ENCODE results near the gene DCLRE1A. TPM values are rescaled to one million over a fixed set of nuclear protein-coding genes. Genes with fewer than 3 reads are reported as not detected.

The DCLRE1A gene
- total RNA-seq, 2 experiments from 2014 or later: 17.8 to 18.2 TPM

DNA sequence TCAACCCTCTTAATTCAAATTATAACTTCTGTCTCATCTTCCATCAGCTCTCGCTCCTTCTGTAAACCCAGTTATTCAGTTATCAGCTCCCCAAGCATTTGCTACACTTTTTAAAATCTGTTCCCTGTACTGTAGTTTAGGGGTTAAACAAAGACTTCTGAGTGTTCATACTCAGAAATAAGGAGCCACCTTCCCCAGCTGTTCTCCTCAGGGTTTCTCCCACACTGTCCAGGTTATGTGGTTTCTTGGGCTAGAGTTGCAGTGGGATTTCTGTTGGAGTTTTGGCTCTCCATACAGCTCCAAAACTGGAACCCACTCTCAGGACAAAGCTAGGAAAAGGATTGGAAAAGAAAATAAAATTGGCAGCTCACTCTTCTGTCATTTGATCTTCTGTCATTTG, 21.3 kb upstream of the DCLRE1A start:
- H3K27ac Mint-ChIP-seq: no peak overlapping the region
- peaks cover 5% of the 10 kb centered on the region for H3K9me3 Mint-ChIP-seq
- H3K27me3 Mint-ChIP-seq: no peaks in the 10 kb centered on the region
- H3K36me3 Mint-ChIP-seq (ENCODE audit: low read depth): peaks cover 49% of the 10 kb centered on the region
- ChIA-PET CTCF (no interaction called here), POLR2A (no interaction called here)
- DNase-seq: no peak
- peaks cover 2% of the 10 kb centered on the region for H3K4me1 Mint-ChIP-seq
- H3K4me3 Mint-ChIP-seq: no peak overlapping the region

DNA sequence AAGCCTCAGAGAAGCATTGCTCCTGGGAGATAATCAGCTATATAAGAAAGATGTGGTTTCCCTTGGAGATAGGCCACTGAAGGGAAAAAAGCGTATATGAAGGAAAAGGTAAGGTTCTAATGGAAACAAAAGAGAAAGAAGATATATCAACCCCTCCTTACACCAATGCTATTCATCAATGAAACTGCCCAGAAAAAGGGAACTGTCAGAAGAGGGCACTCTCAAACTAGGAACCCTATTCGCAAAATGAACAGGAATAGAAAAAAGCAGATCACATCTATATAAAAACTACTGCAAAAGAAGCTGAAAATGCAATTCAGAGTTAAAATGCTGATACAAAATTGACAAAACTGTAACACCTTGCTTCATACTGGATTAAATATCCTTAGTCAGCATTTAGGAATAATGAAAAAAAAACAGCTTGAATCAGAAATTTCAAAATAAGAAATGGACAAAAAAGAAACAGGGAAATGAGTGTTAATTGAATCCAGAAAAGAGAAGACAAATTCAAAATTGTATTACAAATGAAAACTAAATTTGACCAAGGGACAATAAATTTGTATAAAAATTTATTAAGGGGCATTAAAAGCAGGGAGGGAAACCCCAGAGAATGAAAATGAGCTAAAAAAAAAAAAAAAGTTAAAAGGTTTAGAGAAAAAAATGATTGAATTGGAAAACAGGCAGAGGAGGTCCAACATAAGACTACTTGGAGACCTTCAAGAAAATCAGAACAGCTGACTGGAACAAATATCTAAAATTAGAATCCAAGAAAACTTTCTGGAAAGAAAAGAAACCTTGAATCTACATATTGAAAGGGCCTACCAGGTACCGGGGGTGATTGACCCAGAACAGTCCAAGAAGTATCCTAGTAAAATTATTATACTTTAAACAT, 18.5 kb upstream of the DCLRE1A start:
- H3K36me3 Mint-ChIP-seq (ENCODE audit: low read depth): peaks cover 49% of the 10 kb centered on the region
- H3K4me3 Mint-ChIP-seq: no peak overlapping the region
- ChIA-PET POLR2A (interaction anchor here (0.7 to 1.1 kb wide), 2 partner anchors 10 to 13 kb away, joined by 3 read pairs; no protein-coding TSS in a partner anchor), CTCF (interaction anchor here (0.7 to 2.2 kb wide), 3 partner anchors 11 to 208 kb away, joined by 3 to 7 read pairs (median 5); no protein-coding TSS in a partner anchor)
- DNase-seq: no peak
- no peaks in the 10 kb centered on the region for H3K27me3 Mint-ChIP-seq
- H3K4me1 Mint-ChIP-seq: peaks cover 4% of the 10 kb centered on the region
- H3K9me3 Mint-ChIP-seq: peaks cover 5% of the 10 kb centered on the region
- no peak overlapping the region for H3K27ac Mint-ChIP-seq

DNA sequence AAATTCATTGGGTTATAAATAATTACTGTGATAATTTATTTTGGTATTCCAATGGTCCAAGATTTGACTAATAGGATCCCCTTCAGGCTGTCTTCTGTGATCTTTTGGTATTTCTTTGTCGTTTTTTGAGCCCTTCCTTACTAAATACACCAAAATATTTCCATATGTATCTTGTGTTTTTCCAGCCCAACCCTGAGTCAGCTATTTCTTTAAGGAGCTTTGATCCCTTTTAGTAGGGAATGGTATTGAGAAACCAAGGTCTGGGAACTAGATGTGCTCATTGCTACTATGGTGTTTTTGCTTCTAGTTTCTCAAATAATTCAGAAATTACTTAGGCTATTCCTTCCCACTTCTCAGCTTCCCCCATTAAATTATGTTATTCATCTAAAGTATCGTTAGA, 15.9 kb upstream of the DCLRE1A start:
- H3K4me3 Mint-ChIP-seq: no peak overlapping the region
- H3K27me3 Mint-ChIP-seq: no peaks in the 10 kb centered on the region
- no peak overlapping the region for H3K27ac Mint-ChIP-seq
- peaks cover 9% of the 10 kb centered on the region for H3K4me1 Mint-ChIP-seq
- no peak for DNase-seq
- ChIA-PET POLR2A (no interaction called here), CTCF (interaction anchor here (0.6 kb wide), 1 partner anchor 362 kb away, joined by 5 read pairs; no protein-coding TSS in a partner anchor)
- H3K9me3 Mint-ChIP-seq: peaks cover 5% of the 10 kb centered on the region
- H3K36me3 Mint-ChIP-seq (ENCODE audit: low read depth): peaks cover 46% of the 10 kb centered on the region

DNA sequence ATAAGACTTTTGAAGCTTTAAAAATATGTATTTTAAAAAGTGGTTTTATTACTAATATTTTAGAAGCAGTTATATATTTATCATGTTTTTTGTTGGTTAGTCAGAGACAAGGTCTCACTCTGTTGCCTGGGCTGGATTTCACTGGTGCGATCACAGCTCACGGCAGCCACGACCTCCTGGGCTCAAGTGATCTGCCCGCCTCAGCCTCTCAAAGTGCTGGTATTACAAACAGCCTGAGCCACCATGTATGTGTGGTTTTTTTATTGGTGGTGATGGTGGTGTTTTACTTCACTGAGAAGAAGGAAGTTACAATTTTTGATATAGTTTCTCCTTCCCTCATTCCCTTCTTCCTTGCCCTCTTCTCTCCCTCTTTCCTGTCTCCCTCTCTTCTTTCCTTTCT, 14.0 kb upstream of the DCLRE1A start:
- Mint-ChIP-seq H3K4me3 (no peak overlapping the region), H3K36me3 (ENCODE audit: low read depth) (peaks cover 54% of the 10 kb centered on the region)
- CTCF ChIA-PET: no interaction called here

DNA sequence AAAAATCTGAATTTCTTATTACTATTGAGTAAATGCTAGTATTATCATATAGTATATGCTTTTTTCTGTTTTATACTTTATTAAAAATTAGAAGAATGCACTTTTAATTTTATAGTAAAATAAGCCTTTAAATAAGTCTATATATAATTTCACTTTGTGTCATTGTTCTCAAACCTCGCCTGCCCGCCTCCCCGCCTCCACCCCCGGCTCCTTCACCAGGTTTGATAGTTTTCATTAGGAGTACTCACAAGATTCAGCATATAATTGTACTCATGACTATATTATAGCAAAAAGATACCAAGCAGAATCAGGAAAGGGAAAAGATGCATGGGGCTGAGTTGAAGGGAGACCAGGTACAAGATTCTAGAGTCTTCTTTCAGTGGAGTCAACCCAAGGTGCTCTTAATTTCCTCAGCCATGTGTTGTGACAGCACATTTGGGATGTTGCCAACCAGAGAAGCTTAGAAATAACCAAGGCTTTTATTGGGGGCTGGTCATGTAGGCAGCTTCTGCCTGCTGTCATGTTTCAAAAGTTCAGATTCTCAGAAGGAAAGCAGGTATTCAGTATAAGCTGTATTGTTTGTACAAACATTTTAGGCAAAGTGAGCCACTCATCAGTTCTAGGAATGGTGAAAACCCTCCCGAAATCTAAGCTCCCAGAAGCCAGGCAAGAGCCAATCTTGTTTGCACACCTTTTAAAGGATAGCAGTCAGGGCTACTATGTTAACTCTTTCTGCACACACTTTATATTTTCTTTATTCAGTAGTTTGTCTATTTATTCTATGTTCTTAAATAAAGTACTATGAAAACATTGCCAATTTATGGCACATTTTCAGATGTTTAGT, 12.9 kb upstream of the DCLRE1A start:
- no peak overlapping the region for H3K27ac Mint-ChIP-seq
- CTCF ChIA-PET: no interaction called here
- peaks cover 4% of the 10 kb centered on the region for H3K9me3 Mint-ChIP-seq
- no peaks in the 10 kb centered on the region for H3K27me3 Mint-ChIP-seq
- H3K4me3 Mint-ChIP-seq: no peak overlapping the region
- DNase-seq: no peak
- POLR2A ChIA-PET: no interaction called here
- peaks cover 50% of the 10 kb centered on the region for H3K36me3 Mint-ChIP-seq (ENCODE audit: low read depth)
- peaks cover 9% of the 10 kb centered on the region for H3K4me1 Mint-ChIP-seq

More for the DNA sequence above, 14.0 kb upstream of the DCLRE1A start:
- H3K27ac Mint-ChIP-seq: no peak overlapping the region
- no peaks in the 10 kb centered on the region for H3K27me3 Mint-ChIP-seq
- DNase-seq: no peak
- peaks cover 9% of the 10 kb centered on the region for H3K9me3 Mint-ChIP-seq
- peaks cover 9% of the 10 kb centered on the region for H3K4me1 Mint-ChIP-seq
- POLR2A ChIA-PET: no interaction called here

DNA sequence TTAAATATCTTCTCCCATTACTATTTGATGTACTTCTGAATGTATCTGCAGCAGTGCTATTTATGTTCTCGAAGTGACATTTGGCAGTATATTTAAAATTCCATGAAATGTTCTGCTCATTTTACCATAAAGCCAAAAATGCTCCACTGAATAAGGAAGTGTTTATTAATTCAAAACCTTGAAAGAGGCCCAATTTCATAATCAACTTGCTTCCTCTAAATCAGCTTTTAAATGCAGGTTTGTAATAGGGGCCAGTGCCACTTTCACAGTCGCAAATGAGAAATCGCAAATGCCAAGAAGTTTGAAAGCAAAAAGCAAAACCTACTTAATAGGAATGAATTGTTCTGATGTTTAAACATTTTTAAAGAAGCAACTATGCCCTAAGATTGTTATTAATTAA, 12.0 kb upstream of the DCLRE1A start:
- CTCF ChIA-PET: no interaction called here
- Mint-ChIP-seq H3K27me3 (no peaks in the 10 kb centered on the region), H3K27ac (no peak overlapping the region), H3K4me3 (no peak overlapping the region), H3K9me3 (peaks cover 4% of the 10 kb centered on the region), H3K4me1 (peaks cover 9% of the 10 kb centered on the region), H3K36me3 (ENCODE audit: low read depth) (peaks cover 55% of the 10 kb centered on the region)
- POLR2A ChIA-PET: no interaction called here
- no peak for DNase-seq

DNA sequence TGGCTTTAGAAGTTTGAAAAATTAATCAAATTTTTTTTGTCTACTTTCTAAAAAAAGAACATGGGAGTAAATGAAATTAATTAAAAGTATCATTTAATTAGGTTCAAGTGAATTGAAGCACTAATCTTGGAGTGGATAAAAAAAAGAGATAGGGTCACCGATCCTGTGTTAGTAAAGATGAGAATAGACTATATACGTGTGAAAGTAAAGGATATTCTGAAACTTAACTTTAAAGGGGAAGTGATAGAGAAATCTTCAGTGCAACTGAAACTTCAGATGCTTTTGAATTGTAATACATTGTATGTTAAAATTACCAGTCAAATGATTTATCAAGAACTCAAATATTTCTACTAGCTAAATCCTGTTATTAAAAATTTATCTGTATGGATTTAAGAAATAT, 5.4 kb upstream of the DCLRE1A start:
- ChIA-PET POLR2A (interaction anchor here (0.6 kb wide), 1 partner anchor 13 kb away, joined by 3 read pairs; no protein-coding TSS in a partner anchor), CTCF (no interaction called here)
- H3K27me3 Mint-ChIP-seq: no peaks in the 10 kb centered on the region
- no peak overlapping the region for H3K27ac Mint-ChIP-seq
- H3K36me3 Mint-ChIP-seq (ENCODE audit: low read depth): peaks cover 54% of the 10 kb centered on the region
- H3K4me3 Mint-ChIP-seq: no peak overlapping the region
- DNase-seq: no peak
- peaks cover 4% of the 10 kb centered on the region for H3K9me3 Mint-ChIP-seq
- peaks cover 30% of the 10 kb centered on the region for H3K4me1 Mint-ChIP-seq

DNA sequence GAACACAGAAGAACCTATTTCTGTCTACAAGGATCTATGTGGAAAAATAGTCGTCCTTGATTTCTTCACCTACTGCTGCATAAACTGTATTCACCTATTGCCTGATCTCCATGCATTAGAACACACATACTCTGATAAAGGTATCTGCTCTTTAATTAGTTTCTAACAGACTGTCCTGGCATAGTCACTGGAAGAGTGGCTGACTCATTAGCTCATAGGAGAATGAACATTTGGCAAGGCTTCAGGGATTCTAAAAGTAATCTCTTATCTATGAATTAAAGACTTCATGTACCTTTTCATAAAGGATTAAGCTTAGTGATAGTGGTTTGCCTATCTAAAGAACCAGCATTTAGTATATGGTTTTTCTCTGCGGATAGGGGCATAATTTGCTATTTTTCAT, 4.7 kb upstream of the DCLRE1A start:
- H3K9me3 Mint-ChIP-seq: no peaks in the 10 kb centered on the region
- H3K36me3 Mint-ChIP-seq (ENCODE audit: low read depth): peaks cover 49% of the 10 kb centered on the region
- ChIA-PET CTCF (interaction anchor here (1.0 to 1.1 kb wide), 2 partner anchors 92 to 220 kb away, joined by 3 to 4 read pairs; no protein-coding TSS in a partner anchor), POLR2A (no interaction called here)
- H3K27me3 Mint-ChIP-seq: no peaks in the 10 kb centered on the region
- peaks cover 33% of the 10 kb centered on the region for H3K4me1 Mint-ChIP-seq
- no peak overlapping the region for H3K27ac Mint-ChIP-seq
- no peak overlapping the region for H3K4me3 Mint-ChIP-seq
- no peak for DNase-seq

DNA sequence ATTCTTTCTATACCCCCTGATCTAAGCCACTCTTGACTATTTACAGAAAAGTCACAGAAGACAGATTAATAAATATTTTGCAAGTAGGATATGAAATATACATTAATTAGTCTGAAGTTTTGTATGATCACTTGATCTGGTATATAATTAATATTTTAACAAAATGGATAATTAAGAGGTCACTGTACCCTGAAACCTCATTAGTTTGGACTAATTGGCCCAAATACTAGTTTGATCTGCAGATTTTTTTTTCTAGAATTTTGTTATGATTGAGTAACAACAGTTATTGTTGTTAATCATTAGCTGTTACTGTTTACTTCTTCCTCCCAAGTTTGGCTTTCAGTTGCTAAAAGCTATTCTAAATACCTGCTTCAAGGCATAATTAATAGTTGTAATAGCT, 3.3 kb upstream of the DCLRE1A start:
- H3K4me1 Mint-ChIP-seq: peaks cover 46% of the 10 kb centered on the region
- H3K27ac Mint-ChIP-seq: no peak overlapping the region
- DNase-seq: no peak
- H3K27me3 Mint-ChIP-seq: no peaks in the 10 kb centered on the region
- H3K9me3 Mint-ChIP-seq: no peaks in the 10 kb centered on the region
- peaks cover 40% of the 10 kb centered on the region for H3K36me3 Mint-ChIP-seq (ENCODE audit: low read depth)
- CTCF ChIA-PET: interaction anchor here (1.2 kb wide), 1 partner anchor 244 kb away, joined by 3 read pairs; no protein-coding TSS in a partner anchor
- H3K4me3 Mint-ChIP-seq: no peak overlapping the region
- POLR2A ChIA-PET: interaction anchor here (0.8 kb wide), 1 partner anchor 178 kb away, joined by 5 read pairs; the partner anchor contains the start of gene CASP7

DNA sequence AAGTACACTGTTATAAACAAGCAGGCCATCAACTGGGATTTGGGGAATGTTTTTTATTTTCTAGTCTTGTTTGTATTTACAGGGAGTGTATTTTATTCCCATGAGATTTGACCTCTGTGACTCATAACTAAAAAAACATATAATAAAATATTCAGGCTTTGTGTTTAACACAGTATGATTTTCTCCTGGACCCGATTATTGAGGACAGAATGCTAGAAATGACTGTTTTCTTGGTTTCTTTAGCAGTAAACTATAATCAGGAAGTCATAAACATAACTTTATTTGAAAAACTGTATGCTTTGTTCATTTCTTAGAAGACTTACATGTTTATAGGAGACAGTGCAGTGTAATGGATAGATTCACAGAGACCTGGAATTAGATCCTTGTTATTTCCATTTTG, 2.7 kb upstream of the DCLRE1A start:
- Mint-ChIP-seq H3K4me1 (peaks cover 50% of the 10 kb centered on the region), H3K27me3 (no peaks in the 10 kb centered on the region), H3K27ac (no peak overlapping the region), H3K9me3 (no peaks in the 10 kb centered on the region), H3K4me3 (peak overlapping the region; percentile 90), H3K36me3 (ENCODE audit: low read depth) (peaks cover 38% of the 10 kb centered on the region)
- ChIA-PET POLR2A (no interaction called here), CTCF (interaction anchor here (1.2 kb wide), 1 partner anchor 244 kb away, joined by 3 read pairs; no protein-coding TSS in a partner anchor)
- no peak for DNase-seq

DNA sequence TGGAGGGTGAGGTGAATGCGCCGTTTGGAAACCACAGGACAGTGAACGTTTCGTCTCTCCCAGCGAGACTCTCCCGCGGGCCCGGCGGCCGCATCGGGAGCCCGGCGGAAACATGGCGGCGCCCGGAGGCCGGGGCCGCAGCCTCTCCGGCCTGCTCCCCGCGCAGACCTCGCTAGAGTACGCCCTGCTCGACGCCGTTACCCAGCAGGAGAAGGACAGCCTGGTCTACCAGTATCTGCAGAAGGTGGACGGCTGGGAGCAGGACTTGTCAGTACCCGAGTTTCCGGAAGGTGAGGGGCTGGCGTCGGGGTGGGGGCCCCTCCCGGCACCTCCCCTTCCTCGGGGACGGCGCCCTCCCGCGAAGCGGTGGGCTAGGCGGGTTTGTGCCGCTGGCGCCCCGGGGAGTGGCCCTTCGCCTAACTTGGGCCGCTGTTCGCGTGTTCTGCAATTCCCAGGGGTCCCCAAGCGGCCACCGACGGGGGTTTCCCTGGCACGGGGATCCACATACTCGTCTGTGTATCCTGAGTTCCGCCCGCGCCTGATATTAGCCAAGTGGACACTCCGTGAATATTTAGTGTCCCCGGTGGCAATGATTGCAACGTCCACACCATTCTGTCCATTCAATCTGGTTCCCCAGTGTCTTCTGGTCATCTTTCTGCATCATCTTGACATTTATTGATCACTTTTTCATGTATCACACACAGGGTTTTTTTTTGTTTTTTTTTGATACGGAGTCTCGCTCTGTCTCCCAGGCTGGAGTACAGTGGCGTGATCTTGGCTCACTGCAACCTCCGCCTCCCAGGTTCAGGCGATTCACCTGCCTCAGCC, 1.1 kb upstream of the DCLRE1A start:
- Mint-ChIP-seq H3K36me3 (ENCODE audit: low read depth) (peaks cover 27% of the 10 kb centered on the region), H3K4me1 (peaks cover 56% of the 10 kb centered on the region), H3K9me3 (no peaks in the 10 kb centered on the region), H3K4me3 (peak overlapping the region; percentile 90), H3K27me3 (no peaks in the 10 kb centered on the region), H3K27ac (peak overlapping the region; percentile 87)
- POLR2A ChIA-PET: no interaction called here
- CTCF ChIA-PET: no interaction called here
- DNase-seq: no peak

DNA sequence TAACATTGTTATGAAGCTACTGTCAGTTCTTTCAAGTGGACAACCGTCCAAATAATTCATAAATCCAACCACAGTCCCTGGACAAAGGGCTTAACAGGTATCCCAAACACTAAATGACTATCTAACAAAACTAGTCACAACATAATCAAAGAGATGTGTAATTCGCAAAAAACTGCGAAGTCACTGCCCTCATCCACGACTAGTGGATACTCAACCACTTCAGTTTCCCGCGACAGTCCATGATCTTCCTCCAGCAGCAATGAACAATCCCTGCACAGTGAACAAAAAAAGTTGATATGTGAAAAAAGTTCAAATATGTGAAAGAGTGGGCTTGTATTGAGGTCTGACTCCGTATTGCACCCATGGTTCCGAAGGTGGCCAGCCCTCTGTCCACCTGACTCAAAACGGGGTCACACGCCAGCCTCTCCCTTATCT, 287 bp downstream of the DCLRE1A start:
- peak overlapping the region; percentile 87 for H3K27ac Mint-ChIP-seq
- ChIA-PET CTCF (no interaction called here), POLR2A (interaction anchor here (1.0 to 1.7 kb wide), 5 partner anchors 9 to 948 kb away, joined by 3 to 6 read pairs (median 4); partner anchors contain the start of gene CCDC186)
- peaks cover 28% of the 10 kb centered on the region for H3K36me3 Mint-ChIP-seq (ENCODE audit: low read depth)
- H3K9me3 Mint-ChIP-seq: no peaks in the 10 kb centered on the region
- no peaks in the 10 kb centered on the region for H3K27me3 Mint-ChIP-seq
- DNase-seq: no peak
- H3K4me1 Mint-ChIP-seq: peaks cover 63% of the 10 kb centered on the region
- peak overlapping the region; percentile 90 for H3K4me3 Mint-ChIP-seq
